Caco-2 (cell line): ENCODE measurements around the gene SELENON. TPM values are rescaled to one million over a fixed set of nuclear protein-coding genes. Genes with fewer than 3 reads are reported as not detected.

Experiments
- BruUV-seq: library from RNA; stranded (reverse); fragments of 400-500 nt; replicated peaks from 2 replicates; lab custom pipeline; 2021; lab: Mats Ljungman, UMichigan
- CTCF ChIA-PET: fragments of 300-600 bp; sonication (Branson Sonifier 250); formaldehyde crosslinking; loops from one replicate; lab custom pipeline; 2022; ENCODE audit warnings: antibody characterized with exemption; lab: Charles Lee
- POLR2A ChIA-PET: fragments of 300-600 bp; sonication (Branson Sonifier 250); formaldehyde crosslinking; loops from one replicate; lab custom pipeline; 2022; ENCODE audit warnings: antibody characterized with exemption; lab: Charles Lee
- DNase-seq, 2 experiments: peaks; one replicate each; pipeline versions ENCODE4 v3.0.0 to v3.0.0-alpha.2; 2020 to 2022
- H3K27me3 ChIP-seq: replicated peaks from 2 replicates; pipeline ENCODE4 v1.6.0; 2011; ENCODE audit warnings: low read length; ENCODE audit not compliant: control insufficient read depth, insufficient read depth
- H3K36me3 ChIP-seq: 2 replicates; pipeline ENCODE4 v1.5.1; 2011; ENCODE audit warnings: low read length; ENCODE audit not compliant: control insufficient read depth, insufficient read depth
- H3K4me1 ChIP-seq: fragments of 250-450 bp; sonication (Bioruptor Pico); 2 replicates; pipeline ENCODE4 v1.5.1; 2020; ENCODE audit warnings: mild to moderate bottlenecking
- H3K4me3 ChIP-seq: 2 replicates; pipeline ENCODE4 v1.5.1; 2011; ENCODE audit warnings: low read depth, mild to moderate bottlenecking, control low read depth, low read length
- H3K9me3 ChIP-seq: fragments of 250-450 bp; sonication (Bioruptor Pico); 2 replicates; pipeline ENCODE4 v1.5.1; 2020; ENCODE audit warnings: mild to moderate bottlenecking, moderate library complexity
- H3K27ac Mint-ChIP-seq: one replicate; pipeline ENCODE4 v1.8.0; 2022; ENCODE audit warnings: mixed read lengths; ENCODE audit not compliant: unreplicated experiment
- H3K27me3 Mint-ChIP-seq: one replicate; pipeline ENCODE4 v1.8.0; 2022; ENCODE audit warnings: mixed read lengths; ENCODE audit not compliant: insufficient read depth, unreplicated experiment
- H3K36me3 Mint-ChIP-seq: one replicate; pipeline ENCODE4 v1.8.0; 2022; ENCODE audit warnings: mild to moderate bottlenecking, mixed read lengths; ENCODE audit not compliant: insufficient read depth, unreplicated experiment
- H3K4me1 Mint-ChIP-seq: one replicate; pipeline ENCODE4 v1.8.0; 2022; ENCODE audit warnings: low read depth, mixed read lengths; ENCODE audit not compliant: unreplicated experiment
- H3K4me3 Mint-ChIP-seq: one replicate; pipeline ENCODE4 v1.8.0; 2022; ENCODE audit warnings: mild to moderate bottlenecking, moderate library complexity, mixed read lengths; ENCODE audit not compliant: unreplicated experiment
- H3K9me3 Mint-ChIP-seq: one replicate; pipeline ENCODE4 v1.8.0; 2022; ENCODE audit warnings: mixed read lengths; ENCODE audit not compliant: unreplicated experiment
- intact Hi-C: fragments of 100-400 bp; cut with micrococcal nuclease; formaldehyde crosslinking; loops from one replicate; pipeline ENCODE4 v1.10.0; 2022; ENCODE audit not compliant: unreplicated experiment
- total RNA-seq: library from RNA; stranded (reverse); gene quantifications from 2 replicates; pipeline ENCODE4 v1.2.3, GENCODE V29; 2022
- TF ChIP-seq, protein P1 (sequence below), 2 experiments: fragments of 200-600 bp in 1 of 2; IDR thresholded peaks; 1 replicate in 1 of 2; 2 replicates in 1 of 2; pipeline versions ENCODE4 v1.5.1 to v1.8.0; 2011 to 2022; ENCODE audit warnings: antibody characterized with exemption in 1 of 2, control low read depth in 1 of 2, inconsistent platforms in 1 of 2, low read depth in 1 of 2, low read length in 1 of 2, mild to moderate bottlenecking in 1 of 2, moderate library complexity in 1 of 2; ENCODE audit not compliant: insufficient read depth in 1 of 2, severe bottlenecking in 1 of 2, unreplicated experiment in 1 of 2

The SELENON gene
- total RNA-seq, 1 experiment from 2014 or later: 58.3 TPM

DNA sequence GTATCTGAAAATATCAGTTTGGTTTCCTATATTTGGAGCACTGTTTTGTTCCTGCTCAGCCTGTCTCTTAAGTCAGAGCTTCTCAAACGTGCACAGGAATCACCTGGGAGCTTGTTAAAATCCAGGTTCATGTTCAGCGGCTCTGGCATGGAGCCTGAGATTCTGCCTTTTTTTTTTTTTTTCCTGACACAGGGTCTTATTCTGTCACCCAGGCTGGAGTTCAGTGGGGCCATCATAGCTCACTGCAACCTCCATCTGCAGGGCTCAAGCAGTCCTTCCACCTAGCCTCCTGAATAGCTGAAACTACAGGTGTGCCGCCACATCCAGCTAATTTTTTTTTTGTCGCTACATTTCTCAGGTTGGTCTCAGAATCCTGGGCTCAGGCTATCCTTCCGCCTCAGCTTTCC lies 12.2 kb upstream of the SELENON start:
- POLR2A ChIA-PET: no interaction called here
- no peaks in the 10 kb centered on the region for H3K36me3 Mint-ChIP-seq
- no peak for DNase-seq
- no peaks in the 10 kb centered on the region for H3K9me3 Mint-ChIP-seq
- CTCF ChIA-PET: interaction anchor here (0.7 to 1.2 kb wide), 2 partner anchors 12 to 23 kb away, joined by 3 to 4 read pairs; partner anchors contain the start of gene SELENON
- peaks cover 7% of the 10 kb centered on the region for H3K4me1 Mint-ChIP-seq
- no peak overlapping the region for H3K4me3 ChIP-seq
- no peaks in the 10 kb centered on the region for H3K9me3 ChIP-seq
- intact Hi-C loops: no loop called here
- H3K27ac Mint-ChIP-seq: no peak overlapping the region
- no peaks in the 10 kb centered on the region for H3K4me1 ChIP-seq
- TF ChIP-seq, protein P1, sequence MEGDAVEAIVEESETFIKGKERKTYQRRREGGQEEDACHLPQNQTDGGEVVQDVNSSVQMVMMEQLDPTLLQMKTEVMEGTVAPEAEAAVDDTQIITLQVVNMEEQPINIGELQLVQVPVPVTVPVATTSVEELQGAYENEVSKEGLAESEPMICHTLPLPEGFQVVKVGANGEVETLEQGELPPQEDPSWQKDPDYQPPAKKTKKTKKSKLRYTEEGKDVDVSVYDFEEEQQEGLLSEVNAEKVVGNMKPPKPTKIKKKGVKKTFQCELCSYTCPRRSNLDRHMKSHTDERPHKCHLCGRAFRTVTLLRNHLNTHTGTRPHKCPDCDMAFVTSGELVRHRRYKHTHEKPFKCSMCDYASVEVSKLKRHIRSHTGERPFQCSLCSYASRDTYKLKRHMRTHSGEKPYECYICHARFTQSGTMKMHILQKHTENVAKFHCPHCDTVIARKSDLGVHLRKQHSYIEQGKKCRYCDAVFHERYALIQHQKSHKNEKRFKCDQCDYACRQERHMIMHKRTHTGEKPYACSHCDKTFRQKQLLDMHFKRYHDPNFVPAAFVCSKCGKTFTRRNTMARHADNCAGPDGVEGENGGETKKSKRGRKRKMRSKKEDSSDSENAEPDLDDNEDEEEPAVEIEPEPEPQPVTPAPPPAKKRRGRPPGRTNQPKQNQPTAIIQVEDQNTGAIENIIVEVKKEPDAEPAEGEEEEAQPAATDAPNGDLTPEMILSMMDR (IDR thresholded peaks at IDR 0.05; ENCODE audit: insufficient read depth in 1 of 2, low read depth in 1 of 2, low read length in 1 of 2, severe bottlenecking in 1 of 2, unreplicated experiment in 1 of 2): no peak
- no TSS peak for BruUV-seq
- no peaks in the 10 kb centered on the region for H3K27me3 ChIP-seq
- no peak overlapping the region for H3K4me3 Mint-ChIP-seq
- H3K27me3 Mint-ChIP-seq: no peaks in the 10 kb centered on the region
- no peaks in the 10 kb centered on the region for H3K36me3 ChIP-seq

DNA sequence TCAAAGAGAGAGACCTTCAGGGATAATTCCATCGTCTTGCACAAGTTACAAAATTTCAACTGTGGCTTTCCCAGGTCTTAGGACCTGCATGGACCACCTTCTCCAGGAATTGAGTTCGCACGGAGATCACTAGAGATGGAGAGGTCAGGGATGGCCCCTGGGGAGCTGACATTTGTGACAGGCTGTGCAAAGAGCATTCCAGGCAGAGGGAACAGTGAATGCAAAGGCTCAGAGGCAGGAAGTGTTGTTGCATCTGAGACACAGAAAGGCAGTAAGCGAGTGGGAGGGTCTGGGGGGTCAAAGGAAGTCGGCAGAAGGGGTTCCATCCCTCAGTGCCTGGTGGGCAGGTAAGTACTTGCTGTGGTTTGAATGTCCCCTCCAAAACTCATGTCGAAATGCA lies 9.5 kb upstream of the SELENON start:
- ChIA-PET POLR2A (no interaction called here), CTCF (no interaction called here)
- Mint-ChIP-seq H3K4me3 (no peak overlapping the region), H3K9me3 (no peaks in the 10 kb centered on the region), H3K27me3 (no peaks in the 10 kb centered on the region), H3K27ac (no peak overlapping the region), H3K4me1 (peaks cover 13% of the 10 kb centered on the region), H3K36me3 (peaks cover 7% of the 10 kb centered on the region)
- Histone ChIP-seq H3K36me3 (no peaks in the 10 kb centered on the region), H3K9me3 (no peaks in the 10 kb centered on the region), H3K4me1 (peaks cover 13% of the 10 kb centered on the region), H3K4me3 (no peak overlapping the region), H3K27me3 (no peaks in the 10 kb centered on the region)
- TF ChIP-seq, protein P1 (IDR thresholded peaks at IDR 0.05; ENCODE audit: insufficient read depth in 1 of 2, low read depth in 1 of 2, low read length in 1 of 2, severe bottlenecking in 1 of 2, unreplicated experiment in 1 of 2): no peak
- intact Hi-C loops: no loop called here
- no peak for DNase-seq
- no TSS peak for BruUV-seq

DNA sequence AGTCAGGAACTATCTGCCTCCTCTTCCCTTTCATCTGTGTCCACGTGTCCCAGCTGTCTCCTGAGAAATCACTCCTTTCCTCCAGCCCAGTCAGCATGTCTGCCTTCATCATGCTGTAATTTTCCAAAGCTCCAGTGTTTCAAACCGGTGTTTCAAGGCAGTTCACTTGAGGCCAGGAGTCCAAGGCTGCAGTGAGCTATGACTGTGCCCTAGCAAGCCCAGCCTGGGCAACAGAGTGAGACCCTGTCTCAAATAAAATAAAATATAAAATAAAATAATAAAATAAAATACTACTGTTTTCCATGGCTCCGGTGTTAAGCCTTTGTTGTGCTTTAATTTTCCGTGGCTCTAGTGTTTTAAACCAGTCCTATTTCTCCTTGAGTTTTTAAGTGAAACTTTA lies 7.9 kb upstream of the SELENON start:
- H3K27me3 ChIP-seq: no peaks in the 10 kb centered on the region
- H3K4me3 ChIP-seq: no peak overlapping the region
- H3K9me3 ChIP-seq: no peaks in the 10 kb centered on the region
- no TSS peak for BruUV-seq
- ChIA-PET POLR2A (interaction anchor here (0.6 kb wide), 1 partner anchor 20 kb away, joined by 4 read pairs; no protein-coding TSS in a partner anchor), CTCF (interaction anchor here (0.5 kb wide), 1 partner anchor 22 kb away, joined by 3 read pairs; no protein-coding TSS in a partner anchor)
- Mint-ChIP-seq H3K9me3 (no peaks in the 10 kb centered on the region), H3K27me3 (no peaks in the 10 kb centered on the region), H3K27ac (no peak overlapping the region), H3K4me1 (peaks cover 26% of the 10 kb centered on the region), H3K4me3 (no peak overlapping the region), H3K36me3 (peaks cover 11% of the 10 kb centered on the region)
- DNase-seq: no peak
- no peaks in the 10 kb centered on the region for H3K36me3 ChIP-seq
- TF ChIP-seq, protein P1 (IDR thresholded peaks at IDR 0.05; ENCODE audit: insufficient read depth in 1 of 2, low read depth in 1 of 2, low read length in 1 of 2, severe bottlenecking in 1 of 2, unreplicated experiment in 1 of 2): no peak
- intact Hi-C loops: no loop called here
- peaks cover 27% of the 10 kb centered on the region for H3K4me1 ChIP-seq
